Keratinocyte (primary cell): ENCODE measurements around the gene MAPRE3. TPM values are rescaled to one million over a fixed set of nuclear protein-coding genes. Genes with fewer than 3 reads are reported as not detected.

Source experiments
- DNase-seq: peaks from one replicate; pipeline ENCODE4 v3.0.0-alpha.2; 2011; ENCODE audit warnings: low read depth, missing footprints, low spot score
- FAIRE-seq: peaks from 2 replicates; lab custom pipeline; 2011; peaks lifted over from hg19 to GRCh38; lab: Jason Lieb, UNC
- H2AFZ ChIP-seq: 2 replicates; pipeline ENCODE4 v1.6.0; 2012; ENCODE audit warnings: low read length, control low read depth, inconsistent platforms; ENCODE audit not compliant: control insufficient read depth
- H3K27ac ChIP-seq: 2 replicates; pipeline ENCODE4 v1.5.1; 2011; ENCODE audit warnings: low read length; ENCODE audit not compliant: control insufficient read depth, insufficient read depth
- H3K27me3 ChIP-seq: 3 replicates; pipeline ENCODE4 v1.6.0; 2011; ENCODE audit warnings: low read length; ENCODE audit not compliant: control insufficient read depth, insufficient read depth; ENCODE audit errors: extremely low read depth
- H3K36me3 ChIP-seq, 2 experiments: 2 replicates in 1 of 2; 3 replicates in 1 of 2; pipeline ENCODE4 v1.5.1; 2011; ENCODE audit warnings: low read length in 2 of 2, mild to moderate bottlenecking in 1 of 2; ENCODE audit not compliant: control insufficient read depth in 2 of 2, insufficient read depth in 2 of 2; ENCODE audit errors: extremely low read depth in 1 of 2
- H3K4me1 ChIP-seq: 3 replicates; pipeline ENCODE4 v1.5.1; 2011; ENCODE audit warnings: low read length; ENCODE audit not compliant: control insufficient read depth, insufficient read depth; ENCODE audit errors: extremely low read depth
- H3K4me2 ChIP-seq: 3 replicates; pipeline ENCODE4 v1.6.0; 2011; ENCODE audit warnings: low read depth, low read length; ENCODE audit not compliant: control insufficient read depth, insufficient read depth; ENCODE audit errors: extremely low read depth
- H3K4me3 ChIP-seq, 3 experiments: fragments of 200-600 bp in 1 of 3; sonication (generic) in 1 of 3; 2 replicates in 2 of 3; 3 replicates in 1 of 3; pipeline ENCODE4 v1.5.1; 2011 to 2016; ENCODE audit warnings: low read length in 3 of 3, mild to moderate bottlenecking in 3 of 3, control low read depth in 2 of 3, inconsistent platforms in 1 of 3, low read depth in 1 of 3, mixed read lengths in 1 of 3, mixed run types in 1 of 3, moderate library complexity in 1 of 3; ENCODE audit not compliant: control insufficient read depth in 2 of 3, insufficient read depth in 2 of 3; ENCODE audit errors: extremely low read depth in 1 of 3
- H3K79me2 ChIP-seq: 2 replicates; pipeline ENCODE4 v1.6.0; 2012; ENCODE audit warnings: low read length; ENCODE audit not compliant: control insufficient read depth, insufficient read depth
- H3K9ac ChIP-seq: 3 replicates; pipeline ENCODE4 v1.6.0; 2011; ENCODE audit warnings: low read length; ENCODE audit not compliant: control insufficient read depth, insufficient read depth; ENCODE audit errors: extremely low read depth
- H3K9me1 ChIP-seq: 3 replicates; pipeline ENCODE4 v1.6.0; 2011; ENCODE audit warnings: low read length; ENCODE audit not compliant: control insufficient read depth, insufficient read depth; ENCODE audit errors: extremely low read depth
- H3K9me3 ChIP-seq: 2 replicates; pipeline ENCODE4 v1.5.1; 2012; ENCODE audit warnings: low read depth, low read length; ENCODE audit not compliant: control insufficient read depth
- H4K20me1 ChIP-seq: 3 replicates; pipeline ENCODE4 v1.6.0; 2011; ENCODE audit warnings: low read length; ENCODE audit not compliant: control insufficient read depth, insufficient read depth; ENCODE audit errors: extremely low read depth
- CTCF ChIP-seq, 3 experiments: IDR thresholded peaks in 1 of 3; conservative IDR thresholded peaks in 1 of 3; optimal IDR thresholded peaks in 1 of 3; 2 replicates in 2 of 3; 3 replicates in 1 of 3; pipeline versions ENCODE3 to v1.5.1; 2011; ENCODE audit warnings: low read length in 3 of 3, mild to moderate bottlenecking in 3 of 3, moderate library complexity in 2 of 3, control low read depth in 1 of 3, inconsistent platforms in 1 of 3; ENCODE audit not compliant: insufficient read depth in 2 of 3; ENCODE audit errors: extremely low read depth in 1 of 3
- EZH2 ChIP-seq: IDR thresholded peaks from one replicate; pipeline ENCODE4 v1.6.1; 2012; ENCODE audit warnings: inconsistent platforms, mild to moderate bottlenecking, low read length, moderate library complexity
- dilution Hi-C: fragments of 300-500 bp; cut with MboI; formaldehyde crosslinking; loops from one replicate; pipeline ENCODE4 v1.7.0; 2020; ENCODE audit warnings: low sequenced_read_pairs; ENCODE audit not compliant: extremely low pct_ligation_motif_present
- polyA plus RNA-seq, 5 experiments: library from polyadenylated mRNA; depleted of rRNA in 3 of 5; stranded (reverse) in 3 of 5; stranded (forward) in 1 of 5; unstranded in 1 of 5; fragments of >200 nt; gene quantifications; 1 replicate in 1 of 5; 2 replicates in 3 of 5; 3 replicates in 1 of 5; pipeline versions ENCODE4 v1.2.1 to v1.2.3, GENCODE V29; 2011 to 2012; ENCODE audit warnings: missing spikeins in 2 of 5, low read depth in 1 of 5, low replicate concordance in 1 of 5

MAPRE3 gene
- polyA plus RNA-seq, 1 donor (not counting 4 experiments of a cell fraction or from before 2014, with no cell fraction given) = 12.6 TPM

GRCh38 chr2:27003007-27003406 is 32.6 kb downstream of the MAPRE3 start:
- Histone ChIP-seq H4K20me1 (no peaks in the 10 kb centered on the region), H3K9ac (no peak overlapping the region), H3K9me3 (no peaks in the 10 kb centered on the region), H3K4me2 (no peak overlapping the region), H3K27me3 (no peaks in the 10 kb centered on the region), H3K4me1 (no peaks in the 10 kb centered on the region), H3K9me1 (no peaks in the 10 kb centered on the region), H2AFZ (no peak overlapping the region), H3K79me2 (no peaks in the 10 kb centered on the region), H3K27ac (no peak overlapping the region), H3K36me3 (no peaks in the 10 kb centered on the region), H3K4me3 (no peak overlapping the region)
- DNase-seq (no peak), FAIRE-seq (no peak)
- dilution Hi-C loops = no loop called here
- TF ChIP-seq EZH2 (no peak), CTCF (optimal IDR thresholded peaks at IDR 0.05 in 1 of 3, IDR thresholded peaks at IDR 0.05 in 1 of 3, conservative IDR thresholded peaks at IDR 0.05 in 1 of 3; ENCODE audit: extremely low read depth in 1 of 3, insufficient read depth in 2 of 3, low read length in 3 of 3) (no peak)

- H3K9ac ChIP-seq = no peak overlapping the region
- no peaks in the 10 kb centered on the region for H3K4me1 ChIP-seq
- no peak for FAIRE-seq
- dilution Hi-C loops = no loop called here
- no peaks in the 10 kb centered on the region for H3K9me1 ChIP-seq
- H2AFZ ChIP-seq = no peak overlapping the region
- H3K27ac ChIP-seq = no peak overlapping the region
- no peaks in the 10 kb centered on the region for H3K36me3 ChIP-seq
- no peaks in the 10 kb centered on the region for H3K79me2 ChIP-seq
- H3K9me3 ChIP-seq = no peaks in the 10 kb centered on the region
- no peaks in the 10 kb centered on the region for H3K27me3 ChIP-seq
- no peak for DNase-seq
- TF ChIP-seq CTCF (optimal IDR thresholded peaks at IDR 0.05 in 1 of 3, IDR thresholded peaks at IDR 0.05 in 1 of 3, conservative IDR thresholded peaks at IDR 0.05 in 1 of 3; ENCODE audit: extremely low read depth in 1 of 3, insufficient read depth in 2 of 3, low read length in 3 of 3) = no peak
- no peak for TF ChIP-seq EZH2
- H4K20me1 ChIP-seq = no peaks in the 10 kb centered on the region
- no peak overlapping the region for H3K4me2 ChIP-seq
- H3K4me3 ChIP-seq = no peak overlapping the region
Observed at GRCh38 chr2:27003857-27004256, 33.4 kb downstream of the MAPRE3 start.
